Measurements from ENCODE around the gene TBPL1.

Gene TBPL1

DNA sequence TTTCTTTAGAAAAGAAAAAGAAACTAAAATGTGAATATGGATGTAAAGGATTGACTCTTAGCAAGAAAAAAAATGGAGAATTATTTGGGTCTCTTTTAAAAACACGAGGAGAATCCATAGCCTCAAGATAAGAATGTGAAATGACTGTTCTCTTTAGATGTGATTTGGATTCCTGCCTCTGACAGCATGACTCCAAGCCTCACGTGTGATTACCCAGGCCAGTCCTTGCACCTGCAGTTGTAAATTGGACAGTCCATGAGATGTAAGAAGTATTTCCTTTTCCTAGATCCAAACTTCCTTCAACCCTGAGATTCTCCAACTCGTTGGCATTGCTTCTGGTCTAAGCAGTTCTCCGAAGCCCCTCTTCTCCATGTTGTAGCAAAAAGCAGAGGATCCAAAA, 67.5 kb downstream of the TBPL1 start:
- peak overlapping the region; percentile 91 for H3K27ac ChIP-seq
- TF ChIP-seq ZFX (IDR thresholded peaks at IDR 0.05; ENCODE audit: borderline replicate concordance), result no peak
- TF ChIP-seq, protein P1, sequence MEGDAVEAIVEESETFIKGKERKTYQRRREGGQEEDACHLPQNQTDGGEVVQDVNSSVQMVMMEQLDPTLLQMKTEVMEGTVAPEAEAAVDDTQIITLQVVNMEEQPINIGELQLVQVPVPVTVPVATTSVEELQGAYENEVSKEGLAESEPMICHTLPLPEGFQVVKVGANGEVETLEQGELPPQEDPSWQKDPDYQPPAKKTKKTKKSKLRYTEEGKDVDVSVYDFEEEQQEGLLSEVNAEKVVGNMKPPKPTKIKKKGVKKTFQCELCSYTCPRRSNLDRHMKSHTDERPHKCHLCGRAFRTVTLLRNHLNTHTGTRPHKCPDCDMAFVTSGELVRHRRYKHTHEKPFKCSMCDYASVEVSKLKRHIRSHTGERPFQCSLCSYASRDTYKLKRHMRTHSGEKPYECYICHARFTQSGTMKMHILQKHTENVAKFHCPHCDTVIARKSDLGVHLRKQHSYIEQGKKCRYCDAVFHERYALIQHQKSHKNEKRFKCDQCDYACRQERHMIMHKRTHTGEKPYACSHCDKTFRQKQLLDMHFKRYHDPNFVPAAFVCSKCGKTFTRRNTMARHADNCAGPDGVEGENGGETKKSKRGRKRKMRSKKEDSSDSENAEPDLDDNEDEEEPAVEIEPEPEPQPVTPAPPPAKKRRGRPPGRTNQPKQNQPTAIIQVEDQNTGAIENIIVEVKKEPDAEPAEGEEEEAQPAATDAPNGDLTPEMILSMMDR (IDR thresholded peaks at IDR 0.05), result no peak

DNA sequence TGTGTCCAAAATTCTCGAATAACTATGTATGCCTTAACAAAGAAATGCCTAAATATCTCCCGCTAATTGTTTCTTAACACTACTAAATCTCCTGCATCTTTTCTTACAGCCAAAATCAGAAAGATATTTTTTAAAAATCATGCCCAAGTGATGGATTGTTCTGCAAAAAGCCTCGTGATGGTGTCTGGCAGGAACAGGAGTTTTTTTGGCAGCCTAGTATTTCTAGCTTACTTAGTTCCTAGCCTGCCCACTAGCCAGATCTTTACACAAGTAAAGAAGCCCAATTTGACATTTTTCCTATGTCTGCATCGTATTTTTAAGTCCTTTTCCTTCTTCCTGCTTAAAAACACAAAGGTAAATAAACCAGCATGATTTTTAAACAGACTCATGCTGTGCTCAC, 67.9 kb downstream of the TBPL1 start:
- H3K27ac ChIP-seq, result peak overlapping the region; percentile 91
- TF ChIP-seq ZFX (IDR thresholded peaks at IDR 0.05; ENCODE audit: borderline replicate concordance), result no peak
- TF ChIP-seq, protein P1 (IDR thresholded peaks at IDR 0.05), result no peak

DNA sequence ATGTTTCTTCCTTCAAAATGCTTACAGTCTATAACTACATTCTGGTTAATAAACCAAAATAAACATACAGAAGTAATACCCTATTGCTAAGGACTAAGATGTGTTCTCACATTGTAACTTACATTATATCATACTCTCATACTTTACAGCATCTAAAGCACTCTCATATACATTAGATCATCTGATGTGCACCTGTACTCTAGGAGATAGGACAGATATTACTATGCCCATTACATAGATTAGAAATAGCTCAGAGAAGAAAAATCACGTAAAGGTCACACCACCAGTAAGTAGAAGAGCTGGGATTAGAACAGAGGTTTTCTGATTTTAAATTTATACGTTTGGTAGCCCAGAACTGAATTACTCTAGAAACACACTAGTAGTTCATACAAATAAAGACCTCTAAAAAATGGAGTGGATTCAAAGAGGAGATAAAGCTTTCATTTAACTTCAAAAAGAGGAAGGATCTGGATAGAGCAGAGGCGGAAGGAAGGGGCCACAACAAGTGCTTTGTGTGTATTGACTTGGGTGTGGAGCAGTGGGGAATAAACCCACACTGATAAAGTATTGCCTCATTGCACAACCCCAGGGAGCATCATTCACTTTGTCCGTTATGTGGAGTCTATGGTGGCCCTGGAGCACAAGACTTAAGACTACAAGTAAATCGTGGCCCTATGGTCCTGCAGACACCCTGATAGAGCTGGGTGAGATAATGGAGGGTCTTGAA, 68.5 kb downstream of the TBPL1 start:
- TF ChIP-seq ZFX (IDR thresholded peaks at IDR 0.05; ENCODE audit: borderline replicate concordance), result no peak
- TF ChIP-seq, protein P1 (IDR thresholded peaks at IDR 0.05), result no peak
- peak overlapping the region; percentile 91 for H3K27ac ChIP-seq

DNA sequence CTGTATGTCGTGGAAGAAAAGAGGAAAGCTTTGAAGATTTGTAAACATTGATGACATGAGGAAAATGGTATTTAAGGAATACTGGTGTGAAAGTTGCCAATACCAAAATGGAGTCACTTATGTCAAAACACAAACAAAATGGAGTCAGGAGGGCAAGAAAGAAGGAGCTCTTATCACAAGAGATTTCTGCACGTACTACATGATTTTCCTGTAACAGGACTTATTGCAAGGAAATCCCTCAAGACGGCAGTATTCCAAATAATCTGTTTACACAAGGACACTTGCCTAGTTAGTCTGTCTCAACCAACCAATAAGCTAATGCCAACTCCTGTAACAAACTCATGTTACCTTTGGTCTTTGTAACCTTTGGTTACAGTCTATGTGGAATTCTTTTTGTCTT, 69.6 kb downstream of the TBPL1 start:
- peak overlapping the region; percentile 91 for H3K27ac ChIP-seq
- TF ChIP-seq ZFX (IDR thresholded peaks at IDR 0.05; ENCODE audit: borderline replicate concordance), result no peak
- TF ChIP-seq, protein P1 (IDR thresholded peaks at IDR 0.05), result no peak

DNA sequence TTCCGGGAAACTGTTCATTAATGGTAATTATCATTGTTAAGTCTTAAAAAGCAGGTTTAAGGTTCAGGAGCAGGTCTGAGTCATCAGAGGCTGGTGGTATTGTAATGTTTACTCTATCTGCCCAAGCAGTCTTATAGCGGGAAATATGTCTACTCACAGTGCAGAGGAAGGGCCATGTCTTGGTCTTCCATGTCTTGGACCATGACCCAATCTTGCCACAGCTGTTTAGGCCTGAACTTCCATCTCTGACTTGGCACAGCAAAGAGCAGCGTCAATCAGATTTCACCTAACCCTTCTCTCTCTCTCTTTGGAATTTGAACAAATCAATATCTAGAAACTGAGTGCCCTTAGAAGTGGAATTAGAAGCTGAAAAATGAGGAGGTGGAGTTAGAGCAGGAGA, 73.6 kb downstream of the TBPL1 start:
- no peak overlapping the region for H3K27ac ChIP-seq
- no peak for TF ChIP-seq ZFX (IDR thresholded peaks at IDR 0.05; ENCODE audit: borderline replicate concordance)
- TF ChIP-seq, protein P1 (IDR thresholded peaks at IDR 0.05), result no peak

DNA sequence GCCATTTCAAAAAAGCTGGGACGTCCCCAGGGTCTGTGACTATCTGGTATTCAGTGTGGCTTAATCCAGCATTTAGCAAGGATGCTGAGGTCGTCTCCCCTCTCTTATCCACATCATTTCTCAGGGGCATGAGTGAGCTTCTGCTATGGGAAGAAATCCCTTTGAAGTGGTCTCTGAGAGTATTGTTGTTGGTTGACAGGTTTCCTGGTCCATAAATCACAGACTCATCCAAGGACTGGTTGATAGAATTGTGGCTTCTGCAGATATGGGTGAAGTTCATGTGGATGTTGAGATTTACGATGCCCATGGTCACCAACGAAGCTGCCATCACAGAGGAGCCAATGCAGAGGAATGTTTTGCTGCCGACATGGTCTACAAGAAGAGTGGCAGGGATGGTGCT, 75.4 kb downstream of the TBPL1 start:
- no peak for TF ChIP-seq ZFX (IDR thresholded peaks at IDR 0.05; ENCODE audit: borderline replicate concordance)
- TF ChIP-seq, protein P1 (IDR thresholded peaks at IDR 0.05), result no peak
- H3K27ac ChIP-seq, result no peak overlapping the region
